GM18868 (cell line): ENCODE data around the gene GREM1.
A peak's percentile ranks its signal among the peaks of the same experiment; 100 is the strongest.

ENCODE experiments used
- ATAC-seq: cut with Tn5 transposase; IDR thresholded peaks from one replicate; pipeline ENCODE4 v1.9.1; 2021; ENCODE audit warnings: mild to moderate bottlenecking, moderate library complexity; ENCODE audit not compliant: unreplicated experiment

The GREM1 gene

GRCh38 chr15:32694222-32694983 is 23.4 kb upstream of the GREM1 start:
- ATAC-seq: no peak

- ATAC-seq: no peak
Measured at GRCh38 chr15:32698773-32699390, 18.9 kb upstream of the GREM1 start.

GRCh38 chr15:32700501-32701150 is 17.2 kb upstream of the GREM1 start:
- ATAC-seq: no peak

GRCh38 chr15:32701863-32702262 is 15.9 kb upstream of the GREM1 start:
- ATAC-seq: no peak

- no peak for ATAC-seq
Measured at GRCh38 chr15:32704395-32704981, 13.3 kb upstream of the GREM1 start.

- ATAC-seq: no peak
Measured at GRCh38 chr15:32705446-32705845, 12.4 kb upstream of the GREM1 start.

GRCh38 chr15:32706704-32707103 is 11.1 kb upstream of the GREM1 start:
- ATAC-seq: no peak

- ATAC-seq: no peak
Measured at GRCh38 chr15:32707436-32707835, 10.4 kb upstream of the GREM1 start.

GRCh38 chr15:32709295-32710033 is 8.3 kb upstream of the GREM1 start:
- ATAC-seq: no peak

- ATAC-seq: peak; percentile 60
Measured at GRCh38 chr15:32715276-32715675, 2.5 kb upstream of the GREM1 start.

- no peak for ATAC-seq
Measured at GRCh38 chr15:32716216-32716914, 1.4 kb upstream of the GREM1 start.

GRCh38 chr15:32716915-32717425 is 834 bp upstream of the GREM1 start:
- no peak for ATAC-seq

- no peak for ATAC-seq
Measured at GRCh38 chr15:32718227-32718820, 520 bp downstream of the GREM1 start.

- ATAC-seq: no peak
Measured at GRCh38 chr15:32718821-32719716, 1.3 kb downstream of the GREM1 start.

- no peak for ATAC-seq
Measured at GRCh38 chr15:32721596-32721995, 3.8 kb downstream of the GREM1 start.

GRCh38 chr15:32722136-32722535 is 4.3 kb downstream of the GREM1 start:
- ATAC-seq: no peak

GRCh38 chr15:32723171-32723948 is 5.6 kb downstream of the GREM1 start:
- ATAC-seq: peak; percentile 94
